NCI-H82 treated with DMSO at 0.1 percent for 48 hours (cell line): Measurements from ENCODE around the gene PTPRU.

Experiments
- DNase-seq: peaks from one replicate; lab custom pipeline; 2025; ENCODE audit not compliant: unreplicated experiment; lab: John Stamatoyannopoulos, UW

PTPRU gene

DNA sequence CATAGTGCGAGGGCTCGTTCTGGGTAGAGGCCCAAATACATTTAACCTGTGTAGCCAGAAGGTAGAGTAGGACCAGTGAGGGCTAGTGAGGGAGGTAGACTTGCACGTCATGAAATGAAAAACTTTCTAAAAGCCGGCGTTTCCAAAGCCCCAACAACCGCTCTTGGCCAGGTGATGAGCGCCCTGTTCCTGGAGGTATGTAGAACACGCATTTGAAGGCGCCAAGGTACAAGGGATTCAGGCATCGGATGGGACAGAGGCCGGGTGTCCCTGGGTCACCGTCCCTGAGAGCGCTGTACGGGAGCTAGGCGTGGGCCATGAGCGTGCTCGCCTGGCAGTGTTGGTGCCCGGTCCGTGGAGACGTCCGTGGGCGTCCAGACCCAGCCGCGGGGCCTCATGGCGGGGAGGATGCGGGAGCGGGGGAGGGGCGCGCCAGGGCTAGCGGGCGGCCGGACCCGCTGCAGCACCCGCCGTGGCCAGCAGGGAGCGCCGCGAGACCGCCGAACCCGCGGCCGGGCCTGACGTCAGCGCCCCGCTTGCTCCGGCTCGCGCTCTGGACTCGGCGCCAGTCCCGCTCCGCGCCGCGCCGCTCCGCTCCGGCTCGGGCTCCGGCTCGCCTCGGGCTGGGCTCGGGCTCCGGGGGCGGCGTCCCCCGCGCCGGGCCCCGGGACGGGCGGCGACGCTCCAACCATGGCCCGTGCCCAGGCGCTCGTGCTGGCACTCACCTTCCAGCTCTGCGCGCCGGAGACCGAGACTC lies at the start of gene PTPRU:
Gene PTPRU, plus strand, starts transcription at position 568 of the 757 bp plus-strand sequence. Its CDS starts 123 bp downstream, at position 691.
- peak; percentile 53 for DNase-seq

DNA sequence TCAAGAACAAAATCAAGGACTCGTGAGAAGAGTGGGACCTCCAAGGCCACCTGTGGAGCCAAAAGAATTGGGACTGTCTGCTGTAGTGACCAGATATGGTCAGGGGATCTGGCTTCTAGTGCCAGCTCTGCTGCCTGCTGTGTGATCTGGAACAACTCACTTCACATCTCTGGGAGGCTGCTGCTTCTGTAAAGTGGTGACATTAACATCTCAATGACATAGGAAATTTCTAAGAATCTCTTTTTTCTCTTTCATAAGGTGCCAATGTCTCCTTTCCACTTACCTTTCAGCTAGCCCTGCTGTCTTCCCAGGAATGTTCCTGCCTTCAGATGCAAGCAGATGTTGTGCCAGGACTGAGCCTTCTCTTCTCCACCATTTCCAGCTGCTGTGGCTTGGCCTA lies 49.6 kb upstream of the PTPRU start:
- no peak for DNase-seq

DNA sequence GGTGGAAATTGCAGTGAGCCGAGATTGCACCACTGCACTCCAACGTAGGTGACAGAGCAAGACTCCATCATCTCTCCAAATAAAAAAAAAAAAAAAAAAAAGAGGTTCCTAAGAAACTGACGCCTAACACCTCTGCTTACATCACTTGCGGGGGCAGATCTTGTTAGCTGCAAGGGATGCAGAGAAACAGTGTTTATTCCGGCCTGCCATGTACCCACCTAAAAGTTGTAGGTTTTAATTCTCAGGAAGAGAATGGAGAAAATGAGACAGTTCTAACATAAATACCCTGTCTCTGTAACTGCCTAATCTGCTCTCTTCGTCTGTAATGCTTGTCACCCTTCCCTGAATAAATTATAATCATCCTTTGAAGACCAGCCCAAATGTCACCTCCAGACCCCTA lies 45.6 kb upstream of the PTPRU start:
- DNase-seq = no peak

DNA sequence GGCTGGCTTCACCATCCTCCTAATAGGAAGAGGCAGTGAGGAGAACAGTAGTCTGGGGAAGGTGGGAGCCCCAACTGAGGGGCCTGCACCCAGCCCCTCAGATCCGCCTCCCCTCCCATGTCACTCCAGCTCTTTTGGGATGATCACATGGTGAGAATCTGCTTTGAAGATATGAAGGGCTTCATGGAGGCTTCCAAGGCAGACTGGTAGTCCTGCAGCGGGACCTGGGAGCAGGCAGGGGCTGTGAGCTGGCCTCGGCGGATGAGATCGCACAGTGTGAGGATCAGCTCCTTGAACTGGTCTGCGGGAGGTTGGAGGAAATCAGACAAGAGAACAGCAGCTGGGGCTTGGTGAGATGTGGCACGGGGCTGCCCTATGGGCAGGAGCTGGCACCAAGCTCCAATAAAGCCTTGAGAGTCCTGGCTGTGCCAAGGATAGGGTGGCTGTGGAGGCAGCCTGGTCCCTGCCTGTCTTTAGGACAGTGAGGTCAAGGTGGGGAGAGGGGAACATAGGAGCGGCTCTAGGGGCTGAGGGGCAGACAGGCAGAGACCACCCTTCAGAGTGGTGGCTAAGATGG lies 42.4 kb upstream of the PTPRU start:
- DNase-seq = no peak

DNA sequence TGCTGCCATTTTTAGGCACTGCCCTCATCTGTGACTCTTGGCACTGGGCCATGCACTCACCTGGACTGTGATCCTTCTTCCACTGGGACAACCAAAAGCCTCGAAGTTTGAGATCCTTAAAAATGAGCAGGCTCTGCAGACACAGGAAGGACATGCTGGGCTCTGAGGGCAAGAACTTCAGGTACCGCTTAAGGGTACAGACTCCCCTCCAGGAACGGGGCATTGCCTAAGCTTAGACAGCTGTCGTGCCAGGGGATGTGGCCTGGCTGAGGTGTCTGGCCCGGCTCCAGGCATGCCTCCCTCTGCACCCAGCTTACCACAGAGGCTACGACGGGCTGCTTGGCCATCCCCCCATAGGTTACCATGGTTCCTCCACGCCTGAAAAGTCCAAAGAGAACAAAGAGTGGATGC lies 40.4 kb upstream of the PTPRU start:
- no peak for DNase-seq

DNA sequence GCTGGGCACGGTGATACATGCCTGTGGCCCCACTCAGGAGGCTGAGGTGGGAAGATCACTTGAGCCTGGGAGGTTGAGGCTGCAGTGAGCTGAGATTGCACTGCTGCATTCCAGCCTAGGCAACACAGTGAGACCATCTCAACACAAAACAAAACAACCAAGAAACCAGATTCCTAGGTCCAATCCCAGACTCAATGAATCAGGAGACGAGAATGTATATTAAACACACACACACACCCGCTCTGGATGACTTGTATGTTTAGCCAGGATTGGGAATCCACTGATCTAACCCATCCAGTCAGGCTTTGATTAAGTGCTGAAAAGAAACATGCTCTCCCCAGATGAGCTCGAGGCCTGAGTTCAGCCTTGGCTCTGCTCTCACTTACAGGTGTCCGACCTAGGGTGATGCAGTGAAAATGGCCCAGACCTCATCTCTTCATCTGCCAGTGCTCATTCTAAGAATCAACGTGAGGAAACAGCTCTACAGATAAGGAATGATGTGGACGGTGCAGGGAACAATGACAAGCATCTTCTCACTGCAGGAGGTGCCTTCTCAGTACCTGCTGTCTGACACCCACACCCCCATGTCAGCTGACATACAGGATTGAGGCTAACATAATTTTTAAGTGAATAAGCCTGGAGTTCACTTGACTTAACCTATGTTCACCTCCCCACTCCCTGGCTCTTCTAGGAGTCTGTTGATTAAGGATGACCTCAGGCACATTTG lies 39.3 kb upstream of the PTPRU start:
- DNase-seq = no peak

DNA sequence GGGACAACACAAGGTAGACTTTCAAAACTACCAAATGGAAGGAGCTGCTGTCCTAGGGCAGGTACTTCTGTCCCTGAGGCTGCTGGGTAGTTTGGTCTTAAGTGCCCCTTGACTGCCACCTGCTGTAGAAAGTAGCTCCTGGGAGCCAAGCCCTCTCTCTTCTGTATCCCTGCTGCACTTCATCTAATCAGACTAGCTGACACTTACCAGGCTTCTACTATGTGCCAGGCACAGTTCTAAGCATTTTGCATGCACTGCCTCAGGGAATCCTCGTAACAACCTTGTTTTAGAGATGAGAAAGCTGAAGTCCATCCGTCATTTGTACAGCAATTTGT lies 38.8 kb upstream of the PTPRU start:
- DNase-seq = no peak

DNA sequence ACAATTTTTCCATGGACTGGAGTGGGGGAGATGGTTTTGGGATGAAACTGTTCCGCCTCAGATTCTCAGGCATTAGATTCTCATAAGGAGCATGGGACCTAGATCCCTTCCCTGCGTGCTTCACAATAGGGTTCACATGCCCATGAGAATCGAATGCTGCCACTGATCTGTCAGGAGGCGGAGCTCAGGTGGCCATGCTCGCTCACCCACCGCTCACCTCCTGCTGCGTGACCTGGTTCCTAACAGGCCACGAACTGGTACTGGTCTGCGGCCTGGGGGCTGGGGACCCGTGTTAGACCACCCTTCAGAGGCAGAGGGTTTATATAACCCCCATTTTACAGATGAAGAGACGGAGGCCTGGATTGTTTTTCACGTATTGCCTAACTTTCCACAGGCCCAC lies 38.3 kb upstream of the PTPRU start:
- DNase-seq = no peak

DNA sequence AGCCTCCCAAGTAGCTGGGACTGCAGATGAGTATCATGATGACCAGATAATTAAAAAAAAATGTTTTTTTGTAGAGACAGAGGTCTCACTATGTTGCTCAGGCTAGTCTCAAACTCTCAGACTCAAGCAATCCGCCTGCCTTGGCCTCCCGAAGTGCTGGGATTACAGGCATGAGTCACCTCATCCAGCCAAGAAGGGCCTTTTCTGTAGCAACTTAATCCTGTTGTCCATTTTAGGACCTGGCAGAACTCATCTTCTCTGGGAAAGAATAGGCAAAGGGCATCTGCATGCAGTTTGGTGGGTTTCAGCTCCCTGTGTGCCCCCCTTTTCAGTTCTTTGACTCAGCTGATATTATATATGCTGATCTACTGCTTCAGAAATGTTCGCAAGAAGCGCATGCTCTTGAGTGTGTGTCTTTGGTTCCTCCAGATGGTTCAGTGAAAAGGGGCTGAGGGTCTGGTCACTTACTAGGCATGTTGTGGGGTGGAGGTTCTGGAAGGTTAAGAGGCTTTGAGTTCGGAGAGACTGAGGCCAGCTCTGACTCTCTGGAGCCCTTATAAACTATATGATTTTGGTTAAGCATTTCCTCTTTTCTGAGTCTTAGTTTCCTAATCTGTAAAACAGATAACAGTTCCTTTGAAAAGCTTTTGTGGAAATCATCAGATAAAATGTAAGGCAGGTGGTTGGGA lies 35.3 kb upstream of the PTPRU start:
- DNase-seq = no peak

DNA sequence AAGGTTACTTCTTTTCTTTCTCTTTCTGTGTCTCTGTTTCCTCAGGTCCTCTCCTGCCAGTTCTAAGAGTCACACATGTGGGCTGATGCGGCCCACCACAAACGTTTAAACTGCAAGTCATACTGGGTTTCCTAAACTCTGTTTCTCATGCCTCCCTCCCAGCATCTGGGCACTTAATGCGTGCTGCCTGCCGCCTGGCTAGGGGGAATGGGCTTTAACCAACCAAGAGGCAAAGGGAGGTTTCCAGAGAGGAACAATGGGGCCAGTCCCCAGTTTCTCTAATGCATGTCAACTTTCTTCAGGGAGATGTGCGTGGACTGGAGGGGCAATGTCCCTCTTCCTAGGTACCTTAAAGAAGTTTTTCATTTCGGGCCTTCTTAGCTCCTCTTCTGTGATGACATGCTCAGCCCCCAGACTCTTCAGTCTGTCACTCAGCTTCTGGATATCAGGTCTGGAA lies 34.7 kb upstream of the PTPRU start:
- no peak for DNase-seq

DNA sequence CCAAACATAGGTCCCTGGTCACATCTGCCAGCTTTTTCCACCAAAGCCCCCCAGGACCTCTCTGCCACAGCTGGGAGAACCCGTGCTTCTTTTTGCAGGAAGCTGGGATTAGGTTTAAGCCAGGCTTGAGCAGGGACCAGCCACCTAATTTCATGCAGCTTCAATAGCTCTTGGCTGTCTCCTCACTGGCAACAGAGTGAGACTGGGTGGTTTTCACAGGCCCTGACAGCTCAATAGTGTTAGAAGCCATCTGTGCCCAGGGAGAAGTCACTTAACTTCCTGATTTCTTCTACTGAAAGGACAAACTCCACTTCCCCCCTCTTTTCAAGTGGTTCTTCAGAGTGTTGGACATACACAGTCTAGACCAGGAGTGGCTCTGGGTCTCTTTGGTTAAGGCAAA lies 34.3 kb upstream of the PTPRU start:
- no peak for DNase-seq

DNA sequence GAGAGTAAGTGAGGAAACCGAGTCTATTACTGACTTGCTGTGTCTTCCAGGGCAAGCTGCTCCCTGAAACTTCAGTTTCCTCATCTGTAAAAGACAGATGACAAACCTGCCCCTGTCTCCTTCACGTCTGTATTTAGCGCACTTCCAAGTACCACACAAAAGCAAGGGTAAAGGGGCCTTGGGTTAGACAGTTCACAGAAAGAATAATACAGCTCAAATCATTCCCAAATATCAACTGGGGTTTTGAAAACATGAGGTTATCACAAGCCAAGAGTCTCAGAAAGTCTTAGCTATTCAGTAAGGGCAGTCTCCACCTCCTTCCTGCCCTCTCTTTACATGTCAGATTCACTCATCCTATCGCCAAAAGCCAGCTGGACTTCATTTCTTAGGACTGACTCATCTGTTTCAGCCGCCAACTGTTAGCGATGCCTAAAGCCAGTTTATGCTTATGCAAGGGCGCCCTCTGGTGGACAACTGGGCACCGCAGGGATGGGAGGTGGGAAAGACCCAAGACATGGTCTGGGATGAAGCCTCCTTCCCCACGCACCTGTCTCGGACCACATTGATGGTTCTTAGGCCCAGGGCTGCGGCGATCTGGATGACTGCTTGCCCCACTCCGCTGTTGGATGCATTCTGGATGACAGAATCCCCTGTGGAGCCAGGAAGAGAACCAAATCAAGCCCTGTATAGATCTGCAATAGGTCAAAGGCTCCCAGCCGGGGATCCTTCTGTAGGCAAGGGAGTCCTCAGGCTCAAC lies 33.6 kb upstream of the PTPRU start:
- peak; percentile 74 for DNase-seq

DNA sequence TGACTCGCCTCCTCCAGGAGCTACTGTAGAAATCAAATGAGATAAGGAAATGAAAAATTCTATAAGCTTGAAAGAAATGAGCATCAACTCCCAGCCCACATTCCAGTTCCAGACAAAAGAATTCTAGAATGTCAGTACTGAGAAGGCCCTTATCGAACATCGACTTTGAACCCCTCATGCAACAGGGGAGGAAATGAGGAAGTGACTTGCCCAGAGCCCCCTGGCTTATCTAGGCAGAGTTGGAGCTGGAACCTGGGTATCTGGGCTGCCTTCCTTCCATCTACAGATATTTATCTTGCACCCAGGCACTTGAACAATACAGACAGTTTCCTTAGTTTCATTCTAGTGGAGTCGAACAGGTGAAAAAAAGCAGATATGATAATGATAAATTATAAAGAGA lies 27.9 kb upstream of the PTPRU start:
- no peak for DNase-seq

DNA sequence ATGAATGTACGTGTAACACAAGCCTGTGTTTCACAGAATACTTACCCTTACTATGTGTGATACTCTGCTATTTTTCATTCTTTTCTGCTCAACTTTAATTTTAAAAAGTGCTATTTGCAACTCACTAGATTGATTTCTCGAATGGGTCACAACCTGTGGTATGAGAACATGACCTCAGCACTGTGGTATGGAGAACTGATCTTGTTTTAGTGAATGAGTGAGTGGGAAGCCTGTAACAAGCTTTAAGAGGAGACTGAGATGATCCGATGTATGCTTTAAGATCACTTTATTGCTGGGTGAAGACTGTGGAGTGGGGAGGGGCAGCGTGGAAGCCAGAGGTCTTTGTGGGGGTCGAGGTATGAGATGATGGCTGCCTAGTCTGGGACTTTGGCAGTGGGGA lies 27.1 kb upstream of the PTPRU start:
- DNase-seq = peak; percentile 84

DNA sequence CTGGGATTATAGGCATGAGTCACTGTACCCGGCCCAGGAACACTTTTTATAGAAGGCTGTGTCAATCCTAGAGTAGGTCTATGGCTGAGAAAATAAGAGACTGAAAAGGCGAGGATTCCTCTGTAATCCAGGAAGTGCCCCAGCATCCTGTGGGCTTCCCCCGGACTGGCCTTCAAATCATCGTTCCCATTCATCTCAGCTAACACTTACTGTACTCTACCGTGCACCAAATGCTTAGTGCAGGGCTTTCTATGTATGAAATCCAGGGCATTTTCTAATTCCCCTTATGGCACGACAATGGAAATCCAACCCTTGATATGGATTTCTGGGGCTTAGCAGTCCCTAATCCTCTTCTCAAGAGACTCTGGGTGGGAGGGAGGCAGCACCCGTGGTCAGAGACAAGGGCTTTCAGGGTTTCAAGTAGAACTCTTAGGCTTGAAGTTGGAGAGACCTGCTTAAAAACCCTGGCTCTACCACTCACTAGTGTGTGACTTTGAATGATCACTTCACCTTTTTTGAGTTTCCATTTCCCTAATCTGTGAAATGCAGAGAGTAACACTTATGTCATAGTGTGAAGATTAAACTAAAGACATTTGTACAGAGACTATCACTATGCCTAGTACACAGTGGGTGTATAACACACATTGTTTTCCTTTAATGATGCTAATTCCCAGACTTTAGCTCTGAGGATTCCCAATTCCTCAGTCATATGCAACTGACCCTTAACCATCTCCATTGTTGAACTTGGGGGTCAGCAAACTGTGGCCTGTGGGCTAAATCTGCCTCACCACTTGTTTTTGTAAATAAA lies 25.8 kb upstream of the PTPRU start:
- peak; percentile 99 for DNase-seq

DNA sequence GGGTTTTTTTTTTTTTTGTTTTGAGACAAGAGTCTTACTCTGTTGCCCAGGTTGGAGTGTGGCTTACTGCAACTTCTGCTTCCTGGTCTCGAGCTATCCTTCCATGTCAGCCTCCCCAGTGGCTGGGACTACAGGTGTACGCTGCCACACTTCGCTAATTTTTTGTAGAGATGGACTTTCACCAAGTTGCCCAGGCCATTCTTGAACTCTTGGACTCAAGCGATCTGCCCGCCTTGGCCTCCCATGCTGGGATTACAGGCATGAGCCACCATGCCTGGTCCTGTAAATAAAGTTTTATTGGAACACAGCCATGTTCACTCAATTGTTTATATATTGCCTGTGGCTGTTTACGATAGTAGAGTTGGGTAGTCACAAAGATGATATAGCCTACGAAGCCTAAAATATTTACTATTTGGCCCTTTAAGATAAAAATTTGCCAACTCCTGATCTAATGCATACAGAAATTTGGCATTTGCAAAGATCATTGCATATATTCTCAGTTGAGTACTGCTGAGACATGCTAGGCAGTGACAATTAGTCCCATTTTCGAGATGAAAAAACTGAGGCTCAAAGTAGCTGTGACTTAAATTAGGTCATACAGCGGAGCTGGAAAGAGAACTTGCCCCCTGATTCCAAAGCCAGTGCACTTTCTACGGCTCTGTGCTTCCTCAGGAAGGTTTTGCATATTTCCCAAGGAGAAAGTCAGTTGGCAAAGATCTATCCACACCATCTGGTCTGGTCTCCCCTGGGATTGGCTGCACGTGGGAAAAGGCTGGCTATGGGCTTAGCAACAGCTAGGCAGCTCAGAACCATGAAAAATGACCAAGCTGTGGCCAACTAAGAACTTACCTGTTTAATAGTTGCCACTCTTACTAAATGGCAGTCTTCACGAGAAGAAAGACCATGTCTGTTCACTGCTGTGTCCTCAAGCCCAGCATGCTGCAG lies 25.0 kb upstream of the PTPRU start:
- peak; percentile 90 for DNase-seq

DNA sequence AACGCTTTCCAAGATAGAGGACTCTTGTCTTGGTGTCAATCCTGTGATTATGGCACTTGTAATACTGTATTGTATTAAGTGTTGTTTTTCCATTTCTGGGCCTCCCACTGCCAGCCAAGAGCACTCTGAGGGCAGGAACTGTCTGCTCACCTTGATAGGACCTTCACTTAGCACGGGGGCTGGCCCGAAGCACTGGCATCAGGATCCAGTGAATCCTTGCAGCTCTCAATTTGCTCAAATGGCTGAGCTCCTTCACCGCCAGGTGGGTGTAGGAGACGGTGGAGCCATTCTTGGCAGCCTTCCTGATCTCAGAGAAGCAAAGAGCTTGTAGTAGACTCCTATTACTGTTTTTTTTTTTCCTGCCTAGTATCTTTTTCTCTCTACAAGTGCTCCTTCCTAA lies 23.3 kb upstream of the PTPRU start:
- DNase-seq = no peak

DNA sequence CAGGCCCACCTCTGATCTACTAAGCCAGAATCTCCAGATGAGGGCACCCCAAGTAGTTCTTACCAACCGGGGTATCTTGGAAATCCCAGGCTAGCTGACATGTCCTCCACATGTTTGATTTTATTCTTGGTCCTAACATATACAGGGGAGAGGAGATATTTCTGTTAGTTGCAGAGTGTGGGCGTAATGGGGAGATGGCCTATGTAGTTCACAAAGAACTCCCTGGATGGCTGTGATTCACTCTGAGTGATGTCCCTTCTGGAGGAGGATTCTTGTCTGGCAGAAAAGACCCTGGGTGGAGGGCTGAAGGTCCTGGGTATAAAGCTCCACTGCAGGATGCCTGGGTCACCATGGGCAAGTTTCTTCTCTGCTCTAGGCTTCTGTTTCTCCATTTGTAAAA lies 18.7 kb upstream of the PTPRU start:
- no peak for DNase-seq

DNA sequence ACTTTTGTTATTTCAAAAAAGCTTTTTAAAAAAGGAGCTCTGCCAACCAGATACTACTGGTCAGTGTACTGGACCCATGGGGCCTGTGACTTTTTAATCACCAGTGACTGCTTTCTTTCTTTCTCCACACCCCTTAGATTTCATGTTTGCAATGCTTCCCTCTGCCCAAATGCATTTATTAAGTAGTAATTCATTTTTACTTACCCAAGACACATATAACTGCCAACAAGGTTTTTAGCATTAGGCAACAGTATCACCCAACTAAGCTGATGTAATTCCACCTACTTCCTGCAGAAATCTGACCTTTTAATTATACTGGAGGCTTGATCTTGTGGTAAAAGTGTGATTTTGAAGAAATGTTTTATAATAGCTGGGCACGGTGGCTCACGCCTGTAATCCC lies 18.1 kb upstream of the PTPRU start:
- DNase-seq = no peak
